Caki2 (cell line): ENCODE data around the gene PCBD2. TPM values are rescaled to one million over a fixed set of nuclear protein-coding genes. Genes with fewer than 3 reads are reported as not detected.
A peak's percentile ranks its signal among the peaks of the same experiment; 100 is the strongest.
"Not testable (repeated sequence)": the region's sequence is repeated elsewhere in the genome, so short reads cannot be mapped to it uniquely, and the experiment has no call there.

ENCODE experiments used
- DNase-seq: peaks from one replicate; pipeline ENCODE4 v3.0.0-alpha.2; 2015; ENCODE audit warnings: low read depth
- in situ Hi-C: cut with HindIII; loops from 2 replicates; pipeline ENCODE4 v1.10.0; 2016; ENCODE audit warnings: low sequenced_read_pairs, low pct_unique_long_range_greater_than_20kb, mixed read lengths
- total RNA-seq: library from RNA; depleted of rRNA; stranded (reverse); fragments of >200 nt; shearing (Covaris generic); gene quantifications from 2 replicates; pipeline ENCODE4 v1.2.3, GENCODE V29; 2014; ENCODE audit warnings: low replicate concordance

The PCBD2 gene
- total RNA-seq, 1 experiment from 2014 or later = 4.1 TPM

GRCh38 chr5:134902071-134902801 is 2.7 kb upstream of the PCBD2 start:
- in situ Hi-C loops = no loop called here
- DNase-seq = no peak

DNA sequence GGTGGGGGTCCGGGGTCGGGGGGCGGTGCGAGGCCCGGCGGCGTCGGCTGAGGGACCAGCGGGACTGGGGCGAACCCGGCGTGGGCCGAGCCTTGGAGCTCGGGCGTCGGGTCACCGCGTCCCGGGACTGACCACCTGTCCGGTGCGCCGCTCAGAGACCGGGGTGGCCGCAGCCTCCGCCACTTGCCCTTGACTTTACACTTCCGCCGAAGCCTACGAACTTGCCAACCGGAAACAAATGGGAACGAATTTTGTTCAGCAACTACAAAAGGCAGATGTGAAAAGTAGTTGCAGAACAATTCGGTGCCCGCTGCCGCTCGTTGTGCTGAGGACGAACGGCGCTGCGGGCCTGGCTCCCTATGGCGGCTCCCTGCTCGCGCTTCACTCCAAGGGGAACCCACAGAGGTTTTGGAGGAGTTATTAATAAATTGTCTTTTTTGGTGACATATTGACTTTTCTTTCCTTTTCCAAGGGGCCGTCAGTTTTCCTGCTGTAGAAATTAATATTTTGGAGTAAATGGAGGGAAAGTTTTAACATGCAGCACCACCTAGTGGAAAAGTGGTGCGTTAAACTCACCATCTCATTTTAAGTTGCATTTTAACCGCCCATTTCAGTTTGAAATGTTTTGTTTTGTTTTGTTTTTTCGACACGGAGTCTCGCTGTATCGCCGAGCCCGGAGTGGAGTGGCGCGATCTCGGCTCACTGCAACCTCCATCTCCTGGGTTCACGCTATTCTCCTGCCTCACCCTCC is 490 bp downstream of the PCBD2 start:
- in situ Hi-C loops = no loop called here
- DNase-seq = peak; percentile 71

- DNase-seq = no peak
- in situ Hi-C loops = no loop called here
Measured at GRCh38 chr5:134906811-134907210, 1.9 kb downstream of the PCBD2 start.

DNA sequence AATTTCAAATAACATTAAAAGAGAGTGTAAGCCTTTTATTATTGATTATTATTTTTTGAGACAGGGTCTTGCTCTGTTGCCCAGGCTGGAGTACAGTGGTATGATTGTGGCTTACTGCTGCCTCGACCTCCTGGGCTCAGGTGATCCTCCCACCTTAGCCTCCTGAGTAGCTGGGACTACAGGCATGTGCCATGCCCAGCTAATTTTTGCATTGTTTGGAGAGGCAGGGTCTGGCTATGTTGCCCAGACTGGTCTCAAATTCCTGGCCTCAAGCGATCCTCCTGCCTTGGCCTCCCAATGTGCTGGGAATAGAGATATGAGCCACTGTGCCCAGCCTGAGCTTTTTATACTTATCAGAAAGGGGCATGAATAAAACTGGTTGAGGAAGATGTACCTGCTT is 5.8 kb downstream of the PCBD2 start:
- in situ Hi-C loops, DNase-seq: not testable (repeated sequence)

- in situ Hi-C loops = no loop called here
- DNase-seq = no peak
Measured at GRCh38 chr5:134911285-134912206, 6.6 kb downstream of the PCBD2 start.

GRCh38 chr5:134913254-134913653 is 8.3 kb downstream of the PCBD2 start:
- in situ Hi-C loops = no loop called here
- no peak for DNase-seq

DNA sequence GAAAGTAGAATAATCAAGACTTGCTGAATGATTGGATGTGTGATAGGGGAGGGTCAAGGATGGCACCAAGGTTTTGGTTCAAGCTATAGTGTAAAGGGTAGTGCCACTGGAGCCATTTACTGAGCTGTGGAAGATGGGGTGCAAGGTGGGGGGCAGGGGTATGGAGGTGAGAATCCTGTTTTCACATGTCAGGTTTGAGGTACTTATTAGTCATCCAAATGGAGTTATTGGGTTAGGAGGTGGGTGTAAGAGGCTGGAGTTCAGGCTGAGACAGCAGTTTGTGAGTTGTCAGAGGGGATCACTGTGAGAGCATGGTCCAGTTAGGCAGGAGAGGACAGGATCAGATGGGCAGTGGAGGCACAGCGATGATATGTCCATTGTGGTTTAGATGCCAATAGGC is 8.9 kb downstream of the PCBD2 start:
- DNase-seq = no peak
- in situ Hi-C loops = no loop called here

GRCh38 chr5:134917070-134917815 is 12.3 kb downstream of the PCBD2 start:
- in situ Hi-C loops = no loop called here
- no peak for DNase-seq

- in situ Hi-C loops = no loop called here
Measured at GRCh38 chr5:134918861-134919260, 13.9 kb downstream of the PCBD2 start.

DNA sequence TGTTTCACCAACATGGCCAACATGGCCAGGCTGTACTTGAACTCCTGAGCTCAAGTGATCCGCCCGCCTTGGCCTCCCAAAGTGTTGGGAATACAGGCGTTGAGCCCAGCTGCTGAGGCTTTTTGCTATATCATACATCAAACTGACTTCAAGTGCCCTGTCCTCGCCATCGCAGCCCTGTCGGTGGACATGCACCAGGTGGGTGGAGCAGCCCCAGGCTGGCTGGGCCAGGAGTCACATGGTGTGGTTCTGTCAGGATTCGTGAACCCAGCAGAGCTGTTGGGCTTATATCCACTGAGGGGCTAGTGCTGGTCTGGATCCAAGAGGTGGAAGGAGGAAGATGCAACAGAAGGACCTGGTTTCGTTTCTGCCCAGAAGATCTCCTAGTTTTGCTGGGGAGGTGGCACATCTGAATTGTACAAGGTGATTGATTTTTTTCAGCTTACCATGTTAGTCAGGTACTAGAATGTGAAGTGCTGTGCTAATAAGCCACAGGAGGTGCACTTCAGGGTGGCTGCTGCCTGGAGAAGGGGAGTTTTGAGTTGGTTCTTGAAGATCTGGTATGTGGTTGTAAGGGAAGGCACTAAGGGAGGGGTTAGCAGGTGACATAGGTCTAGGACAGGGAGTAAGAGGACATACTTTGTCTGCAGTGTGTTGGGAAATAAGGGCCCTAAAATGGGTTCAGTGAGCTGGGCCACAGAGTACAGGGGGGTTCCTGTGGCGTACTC is 16.1 kb downstream of the PCBD2 start:
- DNase-seq = no peak
- in situ Hi-C loops = no loop called here

More at GRCh38 chr5:134918861-134919260, 13.9 kb downstream of the PCBD2 start:
- DNase-seq = no peak

- DNase-seq = no peak
- in situ Hi-C loops = no loop called here
Measured at GRCh38 chr5:134932508-134932907, 27.6 kb downstream of the PCBD2 start.

DNA sequence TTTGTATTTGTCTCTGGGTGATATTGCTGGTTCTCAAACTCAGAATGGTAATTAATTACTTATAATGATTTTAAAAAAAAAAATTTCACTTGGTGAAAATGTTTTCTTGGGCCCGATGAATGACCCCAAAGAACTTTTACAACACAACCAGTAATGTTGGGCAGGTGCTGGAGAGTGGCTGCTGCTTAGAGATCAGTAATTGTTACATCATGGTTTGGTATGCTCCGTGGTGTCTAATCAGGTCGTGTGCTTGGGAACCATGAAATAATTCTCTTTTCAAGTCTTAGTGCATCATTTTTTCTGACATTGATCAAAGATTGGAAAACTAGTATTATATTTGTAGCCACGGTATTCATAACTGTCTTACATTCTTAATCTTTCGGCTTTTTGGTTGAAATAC is 29.3 kb downstream of the PCBD2 start:
- in situ Hi-C loops = no loop called here
- no peak for DNase-seq

DNA sequence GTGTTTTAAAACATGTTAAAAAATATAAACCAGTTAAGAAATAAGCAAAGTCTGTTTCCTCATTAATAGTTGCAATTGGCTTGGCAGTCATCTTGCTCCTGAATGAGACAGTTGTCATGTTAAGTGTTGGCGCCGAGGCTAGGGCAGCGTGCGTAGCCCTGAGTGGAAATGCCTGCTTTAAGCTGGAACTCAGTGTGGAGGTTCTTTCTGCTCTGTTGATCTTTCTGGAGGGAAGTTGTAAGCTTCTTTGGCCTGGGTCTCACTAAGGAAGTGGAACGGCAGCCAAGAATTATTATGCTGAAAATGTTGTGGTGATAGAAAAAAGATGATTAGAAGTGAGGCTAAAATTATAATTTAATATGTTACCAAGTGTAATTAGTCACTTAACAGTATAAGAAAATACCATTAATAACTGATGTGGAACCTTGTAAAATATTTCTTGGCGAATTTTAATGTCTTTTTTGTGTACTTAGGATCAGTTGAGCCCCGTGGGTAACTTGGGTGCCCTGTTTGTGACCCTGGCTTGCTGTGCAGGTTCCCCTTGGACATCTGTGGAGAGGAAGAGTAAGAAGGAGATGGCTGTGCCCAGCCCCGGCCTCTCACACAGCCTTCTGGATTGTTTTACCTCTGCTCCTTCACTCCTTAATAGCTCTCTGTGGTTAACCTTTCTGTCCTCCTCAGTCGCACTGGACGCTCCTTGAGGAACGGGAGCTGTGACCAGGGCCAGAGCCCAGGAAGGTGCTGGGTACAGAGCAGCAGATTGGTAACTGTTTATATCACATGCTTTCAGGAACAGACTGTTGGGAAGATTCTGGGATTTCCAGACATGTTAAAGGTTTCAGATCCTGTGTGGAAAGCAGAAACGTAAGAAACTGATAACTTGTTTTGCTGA is 31.0 kb downstream of the PCBD2 start:
- peak; percentile 58 for DNase-seq
- in situ Hi-C loops = no loop called here

DNA sequence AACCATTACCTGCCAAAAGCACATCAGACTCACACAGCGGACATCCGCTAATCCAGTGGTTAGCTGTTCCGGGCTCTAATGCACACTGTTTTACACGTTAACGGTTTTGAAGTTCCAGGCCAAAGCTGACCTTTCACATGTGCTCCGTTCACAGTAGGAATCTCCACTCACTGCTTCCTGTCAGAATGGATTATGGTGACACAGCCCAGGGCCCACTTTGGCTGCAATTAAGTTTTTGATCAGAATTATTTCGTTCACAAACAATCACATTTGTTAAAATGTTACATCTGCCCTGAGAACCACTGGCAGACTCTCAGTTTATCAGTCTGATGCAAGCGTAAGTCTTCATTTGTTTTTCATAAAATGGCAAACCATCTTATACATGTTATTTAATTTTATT is 32.6 kb downstream of the PCBD2 start:
- no peak for DNase-seq
- in situ Hi-C loops = no loop called here

- in situ Hi-C loops = no loop called here
- DNase-seq = no peak
Measured at GRCh38 chr5:134938030-134938429, 33.1 kb downstream of the PCBD2 start.

DNA sequence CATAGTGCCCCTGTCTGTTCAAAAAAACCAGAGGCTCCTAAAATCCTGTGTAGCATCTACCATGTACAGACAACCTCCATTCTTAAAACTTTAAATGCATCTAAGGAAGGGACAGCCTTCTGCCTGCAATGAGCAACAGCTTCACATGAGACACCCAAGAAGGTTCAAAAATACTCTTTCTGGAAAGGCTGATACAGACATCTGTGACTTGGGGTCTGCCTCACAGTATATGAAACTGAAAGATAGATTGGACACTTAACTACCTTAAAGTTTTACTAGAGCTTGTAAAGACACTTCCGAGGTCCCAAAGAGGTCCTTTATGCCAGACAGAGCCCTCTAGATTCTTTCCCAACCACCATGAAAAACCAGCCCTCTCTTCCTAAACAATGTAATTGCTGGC is 34.6 kb downstream of the PCBD2 start:
- in situ Hi-C loops = no loop called here

GRCh38 chr5:134943547-134943946 is 38.6 kb downstream of the PCBD2 start:
- in situ Hi-C loops = no loop called here
- no peak for DNase-seq

More for the DNA sequence above, 34.6 kb downstream of the PCBD2 start:
- DNase-seq = no peak
